GM19372 (cell line): Measurements from ENCODE around the gene WDR74.

Experiments
- ATAC-seq: cut with Tn5 transposase; IDR thresholded peaks from one replicate; pipeline ENCODE4 v1.9.1; 2021; ENCODE audit warnings: mild to moderate bottlenecking, low read depth, moderate library complexity; ENCODE audit not compliant: unreplicated experiment

The WDR74 gene

DNA sequence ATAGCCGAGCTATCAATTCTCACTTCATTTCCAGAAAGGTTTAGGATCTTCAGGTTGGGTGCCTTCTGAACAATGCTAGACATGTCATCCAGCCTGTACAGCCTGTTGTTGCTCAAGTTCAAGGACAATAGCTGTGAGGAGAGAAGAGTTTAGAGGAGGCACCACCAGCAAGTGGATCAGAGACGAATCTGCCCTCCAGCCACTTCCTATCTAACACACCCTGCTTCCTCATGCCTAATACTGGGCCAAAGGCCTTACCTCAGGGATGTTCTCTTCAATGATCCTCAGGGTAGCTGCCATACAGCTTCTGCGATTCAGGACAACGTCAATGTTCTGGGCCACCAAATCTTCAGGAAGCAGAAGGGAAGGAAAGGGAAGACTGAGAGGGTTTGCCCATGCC, 38.3 kb downstream of the WDR74 start:
- ATAC-seq = no peak

DNA sequence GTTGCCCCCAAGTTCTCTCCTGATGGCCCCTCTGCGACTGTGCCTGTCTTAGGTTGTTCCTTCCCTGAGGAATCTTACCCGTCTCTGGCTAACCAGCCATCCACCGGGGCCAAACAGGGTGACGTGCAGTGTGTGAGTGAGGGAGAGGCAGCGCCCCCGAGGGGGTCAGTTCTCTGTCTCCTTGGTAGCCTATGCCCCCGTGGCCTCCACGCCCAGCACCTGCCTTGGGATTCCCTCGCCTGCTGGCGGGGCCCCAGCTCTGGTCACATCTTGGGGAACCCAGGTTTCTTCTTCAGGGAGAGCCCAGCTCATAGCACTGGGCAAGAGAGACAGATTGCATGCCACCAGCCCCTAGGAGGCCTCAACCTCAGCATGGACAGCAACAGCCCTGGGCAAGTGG, 39.9 kb downstream of the WDR74 start:
- no peak for ATAC-seq

DNA sequence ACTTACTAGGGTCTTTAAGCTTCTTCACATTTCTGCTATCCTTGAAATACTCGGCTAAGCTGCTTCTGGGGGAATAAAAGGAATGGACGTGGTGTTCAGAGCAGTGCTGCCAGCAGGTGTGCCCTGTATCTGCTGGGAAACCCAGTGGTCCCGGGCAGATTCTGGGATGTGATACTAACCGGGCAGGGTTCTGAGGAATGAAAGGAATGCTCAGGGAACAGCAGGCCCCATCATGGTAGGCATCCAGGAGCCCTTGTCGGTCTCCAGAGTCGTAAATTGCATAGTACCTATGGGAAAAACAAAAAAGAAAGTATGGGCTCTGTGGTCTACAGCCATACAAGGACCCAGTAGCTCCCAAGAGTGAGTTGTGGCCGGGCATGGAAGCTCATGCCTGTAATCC, 43.1 kb downstream of the WDR74 start:
- no peak for ATAC-seq

DNA sequence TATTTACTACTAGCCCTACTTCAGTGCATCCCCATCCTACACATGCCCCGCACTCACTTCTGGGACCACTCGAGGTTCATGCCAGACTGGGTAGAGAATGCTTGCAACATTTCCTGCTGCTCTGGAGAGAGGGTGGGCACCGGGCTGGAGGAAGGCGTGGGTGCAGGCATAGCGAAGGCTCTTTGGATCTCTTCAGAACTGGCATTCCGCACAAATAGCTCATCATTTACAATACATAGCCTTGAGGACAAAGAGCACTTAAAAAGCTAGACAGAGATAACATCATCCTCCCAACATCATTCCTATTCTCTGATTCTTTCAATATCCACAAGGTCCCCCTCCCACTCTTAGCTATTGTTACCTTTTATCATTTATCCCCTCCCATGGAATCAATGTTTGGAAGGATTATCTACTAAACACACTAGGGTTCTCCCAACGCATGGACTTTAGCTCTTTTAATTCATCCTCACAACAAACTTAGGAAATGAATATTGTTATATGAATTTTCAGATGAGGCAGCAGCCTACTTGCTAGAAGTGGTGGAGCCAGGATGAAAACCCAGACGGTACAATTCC, 45.1 kb downstream of the WDR74 start:
- ATAC-seq = no peak

DNA sequence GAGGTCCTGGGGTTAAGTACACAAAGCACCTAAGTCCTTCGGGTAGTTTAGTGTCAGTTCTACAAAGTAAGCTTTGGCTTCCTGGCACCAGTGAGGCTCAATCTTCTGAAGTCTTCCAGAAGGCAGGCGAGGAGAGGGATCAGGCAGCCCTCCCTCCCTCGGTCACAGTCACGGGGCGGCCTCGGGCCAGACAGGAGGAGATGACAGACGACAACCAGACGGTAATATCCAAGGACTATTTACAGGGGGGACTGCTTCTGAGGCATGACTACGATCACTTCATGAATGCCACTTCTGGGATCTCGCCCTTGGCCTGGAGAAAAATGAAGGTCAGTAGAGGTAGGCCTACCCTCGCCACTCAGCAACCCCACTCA, 47.2 kb downstream of the WDR74 start:
- ATAC-seq = no peak

DNA sequence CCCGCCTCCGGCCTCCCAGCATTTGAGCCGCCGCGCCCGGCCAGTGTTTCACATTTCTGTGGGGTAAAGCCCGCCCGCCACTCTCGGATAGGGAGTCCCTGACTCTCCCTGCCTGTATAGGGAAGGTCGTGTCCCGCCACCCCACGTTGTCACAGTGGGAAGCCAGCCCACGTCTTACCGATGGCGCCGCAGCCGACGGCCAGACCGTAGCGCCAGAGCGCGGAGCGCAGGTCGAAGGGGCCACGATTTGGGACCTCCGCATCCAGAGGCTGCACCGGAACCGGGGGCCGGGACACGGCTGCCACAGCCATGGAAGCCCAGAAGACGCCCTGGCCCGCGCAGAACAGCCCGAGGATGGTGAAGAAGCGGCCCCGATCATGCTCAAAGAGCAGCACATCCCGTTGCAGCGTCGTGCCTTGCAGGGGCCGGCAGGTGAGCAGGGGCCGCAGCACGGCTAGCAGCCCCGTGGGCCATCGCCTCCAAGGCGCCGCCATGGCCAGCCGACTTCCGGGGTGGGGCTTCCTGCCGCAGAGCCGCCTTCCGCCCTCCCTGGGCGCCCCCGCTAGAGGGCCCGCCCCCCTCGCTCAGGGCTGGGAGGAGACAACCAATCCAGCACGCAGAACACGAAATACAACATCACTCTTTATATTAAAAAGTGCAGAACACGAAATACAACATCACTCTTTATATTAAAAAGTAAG, 47.7 kb downstream of the WDR74 start, which contains the start of gene TMEM223:
Gene TMEM223 (minus strand): TSS at position 506 of the 701 bp plus-strand sequence. CDS start 12 bp downstream, at position 494.
- peak; percentile 70 for ATAC-seq

DNA sequence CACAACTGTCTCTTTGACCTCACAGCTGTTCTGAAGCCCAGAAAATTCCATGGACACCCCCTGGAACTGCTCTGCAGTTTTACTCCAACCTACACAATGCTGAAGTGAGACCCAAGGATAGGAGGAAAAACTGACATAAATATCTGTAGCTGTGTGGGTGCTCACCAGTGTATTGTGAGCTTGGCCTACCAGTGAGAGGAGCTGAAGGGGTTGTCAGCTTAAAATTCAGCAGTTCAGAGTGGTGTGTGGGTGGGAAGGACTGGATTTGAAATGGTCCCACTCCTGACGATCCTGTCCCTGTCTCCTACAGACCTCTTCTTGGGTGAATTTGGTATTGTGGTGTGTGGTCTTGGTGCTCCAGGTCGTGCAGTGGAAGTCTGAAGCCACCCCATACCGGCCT, 49.8 kb downstream of the WDR74 start:
- no peak for ATAC-seq

DNA sequence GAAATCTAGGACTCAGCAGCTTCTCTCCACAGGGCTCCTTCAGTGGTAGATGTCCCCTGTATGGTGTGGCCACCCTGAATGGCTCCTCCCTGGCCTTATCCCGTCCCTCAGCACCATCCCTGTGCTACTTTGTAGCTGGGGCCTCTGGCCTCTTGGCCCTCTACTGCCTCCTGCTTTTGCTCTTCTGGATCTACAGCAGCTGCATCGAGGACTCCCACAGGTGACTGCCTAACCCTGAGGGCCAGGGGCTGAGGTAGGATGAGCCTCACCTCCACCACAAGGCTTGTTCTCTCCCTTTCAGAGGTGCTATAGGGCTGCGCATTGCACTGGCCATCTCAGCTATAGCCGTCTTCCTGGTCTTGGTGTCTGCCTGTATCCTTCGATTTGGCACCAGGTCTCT, 50.4 kb downstream of the WDR74 start:
- no peak for ATAC-seq

DNA sequence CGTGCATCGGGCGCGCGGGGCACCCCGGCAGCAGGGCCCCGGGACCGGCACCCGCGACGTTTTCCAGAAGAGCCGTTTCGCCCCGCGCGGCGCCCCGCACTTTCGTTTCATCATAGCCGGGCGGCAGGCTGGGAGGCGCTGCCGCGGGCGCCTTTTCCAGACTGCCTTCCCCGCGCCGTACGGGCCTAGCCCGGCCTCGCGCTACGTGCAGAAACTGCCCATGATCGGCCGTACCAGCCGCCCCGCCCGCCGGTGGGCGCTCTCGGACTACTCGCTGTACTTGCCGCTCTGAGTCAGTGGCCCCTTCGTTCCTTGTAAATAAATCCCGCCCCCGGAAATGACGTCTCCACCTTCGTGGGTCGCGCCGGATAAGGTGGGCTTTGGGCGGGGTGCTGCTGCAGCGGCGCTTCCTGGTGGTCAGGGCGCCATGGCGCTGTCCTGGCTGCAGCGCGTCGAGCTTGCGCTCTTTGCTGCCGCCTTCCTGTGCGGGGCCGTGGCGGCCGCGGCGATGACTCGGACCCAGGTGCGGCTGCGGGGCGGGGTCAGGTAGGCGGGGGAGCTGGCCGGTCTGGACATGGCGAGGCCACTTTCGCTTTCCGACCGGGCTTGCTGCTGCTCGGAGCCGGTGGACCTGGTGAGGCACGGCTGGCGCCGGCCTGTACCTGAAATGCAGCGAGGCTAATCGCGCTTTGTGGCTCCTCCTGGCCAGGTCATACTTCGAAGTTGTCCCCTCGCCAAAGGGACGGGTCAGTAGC, 52.2 kb downstream of the WDR74 start, which contains the start of gene TMEM179B:
Gene TMEM179B (plus strand): TSS at position 398 of the 755 bp plus-strand sequence. CDS start 30 bp downstream, at position 428.
- peak; percentile 59 for ATAC-seq

DNA sequence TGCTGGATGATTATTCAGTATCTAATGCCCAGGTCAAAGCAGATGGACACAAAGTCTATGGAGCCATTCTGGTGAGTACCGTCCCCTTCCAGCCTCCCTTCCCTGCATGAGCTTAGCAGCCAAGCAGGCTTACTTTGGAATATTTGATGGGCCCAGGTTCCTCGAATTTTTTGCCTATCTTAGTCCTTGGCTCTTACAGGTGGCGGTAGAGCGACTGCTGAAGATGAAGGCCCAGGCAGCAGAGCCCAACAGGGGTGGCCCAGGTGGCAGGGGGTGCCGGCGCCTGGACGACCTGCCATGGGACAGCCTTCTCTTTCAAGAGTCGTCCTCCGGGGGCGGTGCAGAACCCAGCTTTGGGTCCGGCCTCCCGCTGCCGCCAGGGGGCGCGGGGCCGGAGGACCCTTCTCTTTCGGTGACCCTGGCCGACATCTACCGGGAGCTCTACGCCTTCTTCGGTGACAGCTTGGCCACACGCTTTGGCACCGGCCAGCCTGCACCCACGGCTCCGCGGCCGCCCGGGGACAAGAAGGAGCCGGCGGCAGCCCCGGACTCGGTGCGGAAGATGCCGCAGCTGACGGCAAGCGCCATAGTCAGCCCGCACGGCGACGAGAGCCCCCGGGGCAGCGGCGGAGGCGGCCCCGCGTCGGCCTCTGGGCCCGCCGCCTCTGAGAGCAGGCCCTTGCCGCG, 52.9 kb downstream of the WDR74 start:
- ATAC-seq = peak; percentile 66
